GM12872 (cell line): ENCODE results near the gene DCLK1.

Experiments used
- CTCF ChIP-seq: IDR thresholded peaks from 3 replicates; pipeline ENCODE4 v1.5.1; 2011; ENCODE audit warnings: low read depth, mild to moderate bottlenecking, low read length, moderate library complexity; ENCODE audit not compliant: insufficient read depth

The DCLK1 gene

GRCh38 chr13:35964863-35965180 is 166.4 kb downstream of the DCLK1 start:
- TF ChIP-seq CTCF: no peak

DNA sequence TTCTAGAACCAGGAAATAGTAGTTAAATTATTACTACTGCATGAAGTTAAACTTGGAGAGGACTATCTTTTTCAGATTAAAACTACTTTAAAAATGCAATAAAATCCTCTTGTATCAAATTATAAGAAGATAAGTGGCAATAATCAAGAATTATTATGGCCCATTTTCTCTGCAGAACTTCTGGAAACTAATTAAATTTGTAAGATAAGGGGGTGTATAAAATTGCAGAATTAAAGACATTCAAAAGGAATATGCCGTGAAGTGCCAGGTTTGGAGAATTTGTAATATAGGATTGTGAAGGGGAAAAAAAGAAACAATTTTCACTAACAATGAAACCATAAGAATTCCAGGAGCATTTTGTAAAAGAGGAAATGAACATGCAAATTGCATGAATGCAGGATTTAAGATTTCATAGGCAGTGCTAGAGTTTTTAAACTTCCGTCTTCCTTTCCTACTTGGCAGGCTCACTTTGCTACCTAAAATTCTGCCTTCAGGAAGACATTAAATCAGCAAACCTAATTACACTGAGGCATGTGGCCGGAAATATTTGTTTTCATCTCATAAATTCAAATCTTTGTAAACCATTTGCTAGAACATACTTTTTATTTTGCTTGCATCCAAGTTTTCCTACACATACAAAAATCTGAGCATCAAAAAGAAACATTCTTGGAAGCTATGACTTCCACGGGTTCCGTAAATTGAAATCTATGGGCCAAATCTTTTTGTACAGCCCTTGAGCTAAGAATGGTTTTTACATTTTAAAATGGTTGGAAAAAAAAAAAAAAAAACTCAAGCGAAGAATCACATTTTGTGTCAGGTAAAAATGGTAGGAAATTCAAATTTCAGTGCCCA is 166.9 kb downstream of the DCLK1 start:
- no peak for TF ChIP-seq CTCF

- TF ChIP-seq CTCF: no peak
Measured at GRCh38 chr13:35961461-35962220, 169.5 kb downstream of the DCLK1 start.

- no peak for TF ChIP-seq CTCF
Measured at GRCh38 chr13:35961002-35961401, 170.2 kb downstream of the DCLK1 start.

DNA sequence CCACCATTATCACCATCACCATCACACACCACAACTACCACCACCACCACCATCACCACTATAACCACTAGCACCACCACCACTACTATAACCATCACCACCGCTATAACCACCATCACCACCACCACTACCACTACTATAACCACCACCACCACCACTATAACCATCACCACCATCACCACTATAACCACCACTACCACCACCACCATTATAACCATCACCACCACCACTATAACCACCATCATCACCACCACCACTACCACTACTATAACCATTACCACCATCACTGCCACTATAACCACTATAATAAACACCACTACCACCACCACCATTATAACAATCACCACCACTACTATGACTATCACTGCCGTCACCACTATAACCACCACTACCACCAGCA is 173.2 kb downstream of the DCLK1 start:
- TF ChIP-seq CTCF: no peak

- TF ChIP-seq CTCF: no peak
Measured at GRCh38 chr13:35957241-35957731, 173.9 kb downstream of the DCLK1 start.

DNA sequence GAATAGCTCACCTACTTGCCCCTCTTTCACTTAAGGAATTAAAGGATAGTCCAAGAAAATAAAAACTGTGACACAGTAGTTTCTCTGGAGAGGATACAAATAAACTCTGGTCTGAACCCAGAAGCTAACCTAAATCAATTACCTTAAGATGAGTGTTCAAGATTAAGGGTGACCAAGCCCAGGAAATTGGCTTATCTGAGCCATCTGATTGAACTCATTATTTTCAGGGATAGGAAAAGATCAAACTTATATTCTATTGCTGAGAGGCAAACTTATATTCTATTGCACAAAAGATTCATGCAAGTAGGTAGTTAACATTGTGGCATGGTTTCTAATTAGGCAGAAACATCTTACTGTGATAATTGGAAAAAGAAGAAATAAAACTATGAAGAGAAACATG is 175.1 kb downstream of the DCLK1 start:
- TF ChIP-seq CTCF: no peak
